ENCODE data around the gene LMBRD2.

DNA sequence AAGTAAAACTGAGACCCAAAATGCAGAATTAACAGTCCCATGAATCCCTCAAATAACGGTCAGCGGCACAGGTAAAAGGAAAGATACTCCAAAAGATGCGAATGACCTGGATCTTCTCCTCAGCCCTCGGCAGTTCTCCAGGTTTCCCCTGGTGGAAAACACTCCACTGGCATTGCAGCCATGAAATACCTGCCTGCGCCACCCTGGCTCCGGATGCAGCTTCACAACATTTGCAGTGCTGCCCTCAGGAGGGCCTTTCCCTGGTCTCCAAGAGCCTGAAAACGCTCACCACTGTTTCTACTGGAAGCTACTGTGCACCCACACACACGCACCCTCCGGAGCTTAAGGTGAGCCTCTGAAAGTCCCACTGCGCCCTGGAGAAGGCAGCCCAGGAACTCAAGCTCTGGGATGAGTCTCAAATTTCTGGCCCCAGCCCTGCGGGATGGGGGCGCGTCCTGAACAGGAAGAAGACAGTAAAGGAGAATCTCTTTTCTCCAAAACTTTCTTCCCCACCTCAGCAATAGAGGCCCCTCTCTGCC, 85.6 kb downstream of the LMBRD2 start:
- TF ChIP-seq, protein P1, sequence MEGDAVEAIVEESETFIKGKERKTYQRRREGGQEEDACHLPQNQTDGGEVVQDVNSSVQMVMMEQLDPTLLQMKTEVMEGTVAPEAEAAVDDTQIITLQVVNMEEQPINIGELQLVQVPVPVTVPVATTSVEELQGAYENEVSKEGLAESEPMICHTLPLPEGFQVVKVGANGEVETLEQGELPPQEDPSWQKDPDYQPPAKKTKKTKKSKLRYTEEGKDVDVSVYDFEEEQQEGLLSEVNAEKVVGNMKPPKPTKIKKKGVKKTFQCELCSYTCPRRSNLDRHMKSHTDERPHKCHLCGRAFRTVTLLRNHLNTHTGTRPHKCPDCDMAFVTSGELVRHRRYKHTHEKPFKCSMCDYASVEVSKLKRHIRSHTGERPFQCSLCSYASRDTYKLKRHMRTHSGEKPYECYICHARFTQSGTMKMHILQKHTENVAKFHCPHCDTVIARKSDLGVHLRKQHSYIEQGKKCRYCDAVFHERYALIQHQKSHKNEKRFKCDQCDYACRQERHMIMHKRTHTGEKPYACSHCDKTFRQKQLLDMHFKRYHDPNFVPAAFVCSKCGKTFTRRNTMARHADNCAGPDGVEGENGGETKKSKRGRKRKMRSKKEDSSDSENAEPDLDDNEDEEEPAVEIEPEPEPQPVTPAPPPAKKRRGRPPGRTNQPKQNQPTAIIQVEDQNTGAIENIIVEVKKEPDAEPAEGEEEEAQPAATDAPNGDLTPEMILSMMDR (IDR thresholded peaks at IDR 0.05) = no peak
- TF ChIP-seq EP300 (IDR thresholded peaks at IDR 0.05) = no peak
